HEK293 (cell line): ENCODE results near the gene DNAH11.
A peak's percentile ranks its signal among the peaks of the same experiment; 100 is the strongest.

Experiments
- CTCF ChIP-seq: fragments of 450-650 bp; formaldehyde crosslinking; IDR thresholded peaks from 2 replicates; pipeline ENCODE4 v1.5.1; 2016; ENCODE audit warnings: missing biosample characterization, missing genetic modification characterization
- TCF7L2 ChIP-seq: IDR thresholded peaks from 2 replicates; pipeline ENCODE4 v1.6.1; 2011; ENCODE audit warnings: low read depth, mild to moderate bottlenecking, inconsistent platforms, low read length, moderate library complexity, borderline replicate concordance
- ZBTB11 ChIP-seq: fragments of 450-650 bp; formaldehyde crosslinking; conservative IDR thresholded peaks from 2 replicates; pipeline ENCODE4 v1.5.1; 2016; ENCODE audit warnings: low read depth, missing biosample characterization, missing genetic modification characterization
- ZBTB7A ChIP-seq: fragments of 450-650 bp; formaldehyde crosslinking; IDR thresholded peaks from 2 replicates; pipeline ENCODE4 v1.5.1; 2016; ENCODE audit warnings: low read depth, missing biosample characterization, missing genetic modification characterization
- ZNF639 ChIP-seq: fragments of 450-650 bp; formaldehyde crosslinking; IDR thresholded peaks from 2 replicates; pipeline ENCODE4 v1.5.1; 2016; ENCODE audit warnings: missing biosample characterization, missing genetic modification characterization
- ZNF843 ChIP-seq: fragments of 450-650 bp; formaldehyde crosslinking; IDR thresholded peaks from 2 replicates; pipeline ENCODE4 v1.5.1; 2016; ENCODE audit warnings: missing biosample characterization, missing genetic modification characterization

- no peak for TF ChIP-seq ZBTB7A (tag by site-specific recombination)
- no peak for TF ChIP-seq CTCF (tag by site-specific recombination)
- TF ChIP-seq ZNF843, result peak; percentile 46; the same call in 1 of the 2 replicates
- 0 out of 2 replicates have a peak, but pooled peaks have one; percentile 22 for TF ChIP-seq TCF7L2
- no peak for TF ChIP-seq ZNF639 (tag by site-specific recombination)
- no peak for TF ChIP-seq ZBTB11
These were observed 396.5 kb downstream of the DNAH11 start for GRCh38 chr7:21939136-21939857.
